D721Med (cell line): ENCODE data around the gene TSPAN13.

Experiments used
- DNase-seq: peaks from one replicate; pipeline ENCODE4 v3.0.0; 2011; ENCODE audit warnings: low spot score; ENCODE audit not compliant: insufficient read length
- FAIRE-seq: peaks from 2 replicates; lab custom pipeline; 2011; peaks lifted over from hg19 to GRCh38; lab: Jason Lieb, UNC
- TF ChIP-seq, protein P1 (sequence below): IDR thresholded peaks from 2 replicates; pipeline ENCODE4 v1.5.1; 2012; ENCODE audit warnings: mild to moderate bottlenecking, control low read depth; ENCODE audit not compliant: insufficient read depth; ENCODE audit errors: missing control alignments

Gene TSPAN13

DNA sequence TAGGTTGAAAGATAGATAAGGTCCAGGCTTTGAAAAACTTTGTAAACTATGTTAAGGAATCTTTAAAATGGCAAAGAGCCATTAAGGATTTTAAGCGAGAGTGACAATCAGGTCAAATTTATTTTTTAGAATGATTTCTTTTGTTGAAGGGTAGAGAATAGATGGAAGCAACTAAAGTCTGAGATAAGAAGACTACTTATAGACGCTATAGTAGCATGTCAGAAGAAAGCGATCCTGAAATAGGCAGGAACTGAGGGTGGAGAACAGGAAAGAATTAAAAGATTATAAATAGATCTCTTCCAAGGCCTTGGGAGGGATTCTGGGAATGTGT is 13.0 kb upstream of the TSPAN13 start:
- FAIRE-seq: no peak
- DNase-seq: no peak
- TF ChIP-seq, protein P1, sequence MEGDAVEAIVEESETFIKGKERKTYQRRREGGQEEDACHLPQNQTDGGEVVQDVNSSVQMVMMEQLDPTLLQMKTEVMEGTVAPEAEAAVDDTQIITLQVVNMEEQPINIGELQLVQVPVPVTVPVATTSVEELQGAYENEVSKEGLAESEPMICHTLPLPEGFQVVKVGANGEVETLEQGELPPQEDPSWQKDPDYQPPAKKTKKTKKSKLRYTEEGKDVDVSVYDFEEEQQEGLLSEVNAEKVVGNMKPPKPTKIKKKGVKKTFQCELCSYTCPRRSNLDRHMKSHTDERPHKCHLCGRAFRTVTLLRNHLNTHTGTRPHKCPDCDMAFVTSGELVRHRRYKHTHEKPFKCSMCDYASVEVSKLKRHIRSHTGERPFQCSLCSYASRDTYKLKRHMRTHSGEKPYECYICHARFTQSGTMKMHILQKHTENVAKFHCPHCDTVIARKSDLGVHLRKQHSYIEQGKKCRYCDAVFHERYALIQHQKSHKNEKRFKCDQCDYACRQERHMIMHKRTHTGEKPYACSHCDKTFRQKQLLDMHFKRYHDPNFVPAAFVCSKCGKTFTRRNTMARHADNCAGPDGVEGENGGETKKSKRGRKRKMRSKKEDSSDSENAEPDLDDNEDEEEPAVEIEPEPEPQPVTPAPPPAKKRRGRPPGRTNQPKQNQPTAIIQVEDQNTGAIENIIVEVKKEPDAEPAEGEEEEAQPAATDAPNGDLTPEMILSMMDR: no peak

- DNase-seq (no peak), FAIRE-seq (no peak)
- TF ChIP-seq, protein P1: no peak
These were observed 12.6 kb upstream of the TSPAN13 start for GRCh38 chr7:16740996-16741395.

- DNase-seq (no peak), FAIRE-seq (no peak)
- TF ChIP-seq, protein P1: no peak
These were observed 11.9 kb upstream of the TSPAN13 start for GRCh38 chr7:16741676-16742075.

GRCh38 chr7:16742547-16742946 is 11.0 kb upstream of the TSPAN13 start:
- TF ChIP-seq, protein P1: no peak
- no peak for DNase-seq
- no peak for FAIRE-seq

DNA sequence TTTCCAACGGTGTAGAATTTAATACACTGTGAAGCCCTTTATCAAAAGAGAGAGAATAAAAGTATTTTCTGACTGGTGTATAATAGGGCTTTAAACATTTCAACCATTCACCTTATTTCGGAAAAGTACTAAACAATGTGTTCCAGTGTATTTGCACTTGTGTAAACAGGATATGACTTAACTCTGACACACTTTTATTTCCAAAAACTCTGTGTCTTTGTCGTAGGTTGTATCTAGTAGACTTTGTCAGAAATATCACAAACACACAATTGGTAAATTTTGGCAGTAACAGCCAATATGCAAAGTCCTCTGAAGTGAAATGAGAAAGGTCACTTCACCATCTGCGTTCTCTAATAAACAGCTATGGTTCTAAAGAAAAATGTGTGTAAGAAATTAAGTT is 10.3 kb upstream of the TSPAN13 start:
- TF ChIP-seq, protein P1: no peak
- FAIRE-seq: no peak
- DNase-seq: no peak

DNA sequence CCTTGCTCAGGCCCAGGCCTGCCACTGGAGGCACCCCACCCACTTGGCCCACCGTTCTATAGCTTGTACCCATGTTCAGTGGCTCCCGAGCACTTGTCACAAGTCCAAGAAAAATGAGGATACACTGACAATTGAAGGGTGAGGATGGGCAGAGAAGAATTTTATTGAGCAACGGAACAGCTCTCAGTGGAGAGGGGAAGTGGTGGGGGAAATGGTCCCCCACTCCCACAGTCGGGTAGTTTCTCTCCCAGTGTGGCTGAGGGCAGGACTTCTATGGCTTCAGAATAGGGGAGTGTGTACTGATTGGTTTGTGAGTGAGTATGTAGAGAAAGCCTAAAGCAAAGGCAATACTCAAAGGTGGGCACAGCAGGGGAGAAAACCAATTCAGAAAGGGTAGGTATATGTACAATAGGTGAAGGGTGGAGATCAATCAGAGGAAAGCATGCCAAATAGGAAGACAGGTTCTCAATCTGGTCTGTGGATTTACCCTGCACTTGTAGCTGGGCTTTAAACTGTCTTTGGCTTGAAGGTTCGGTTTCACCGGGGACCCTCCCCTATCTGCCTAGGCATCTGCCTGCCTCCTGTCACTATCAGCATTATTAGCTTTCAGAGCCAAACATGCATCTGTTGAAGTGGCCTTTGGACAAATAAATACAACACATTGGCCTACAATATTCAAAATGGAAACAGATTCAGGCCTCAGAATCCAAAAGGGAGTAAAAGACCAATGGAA is 8.9 kb upstream of the TSPAN13 start:
- FAIRE-seq (no peak), DNase-seq (no peak)
- TF ChIP-seq, protein P1: no peak

DNA sequence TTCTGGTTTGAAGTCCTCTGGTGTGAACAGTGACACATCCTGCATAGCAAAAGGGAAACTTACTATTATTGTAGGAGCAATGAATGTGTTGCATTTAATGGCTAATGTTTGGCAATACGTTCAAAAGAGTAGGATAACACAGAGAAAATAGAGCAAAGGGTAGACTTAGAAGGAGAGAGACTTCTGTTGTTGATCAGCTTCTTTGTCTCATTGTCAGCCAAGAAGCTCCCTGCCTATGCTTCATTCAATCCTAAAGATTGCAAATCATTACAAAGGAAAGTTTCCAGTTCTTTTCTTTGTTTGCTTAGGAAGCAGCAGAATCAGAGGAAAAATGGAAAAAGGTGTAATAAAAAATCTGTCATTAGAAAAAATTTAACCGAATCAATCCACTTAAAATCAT is 7.9 kb upstream of the TSPAN13 start:
- TF ChIP-seq, protein P1: no peak
- DNase-seq (no peak), FAIRE-seq (no peak)
